ENCODE data around the gene AGAP2.

DNA sequence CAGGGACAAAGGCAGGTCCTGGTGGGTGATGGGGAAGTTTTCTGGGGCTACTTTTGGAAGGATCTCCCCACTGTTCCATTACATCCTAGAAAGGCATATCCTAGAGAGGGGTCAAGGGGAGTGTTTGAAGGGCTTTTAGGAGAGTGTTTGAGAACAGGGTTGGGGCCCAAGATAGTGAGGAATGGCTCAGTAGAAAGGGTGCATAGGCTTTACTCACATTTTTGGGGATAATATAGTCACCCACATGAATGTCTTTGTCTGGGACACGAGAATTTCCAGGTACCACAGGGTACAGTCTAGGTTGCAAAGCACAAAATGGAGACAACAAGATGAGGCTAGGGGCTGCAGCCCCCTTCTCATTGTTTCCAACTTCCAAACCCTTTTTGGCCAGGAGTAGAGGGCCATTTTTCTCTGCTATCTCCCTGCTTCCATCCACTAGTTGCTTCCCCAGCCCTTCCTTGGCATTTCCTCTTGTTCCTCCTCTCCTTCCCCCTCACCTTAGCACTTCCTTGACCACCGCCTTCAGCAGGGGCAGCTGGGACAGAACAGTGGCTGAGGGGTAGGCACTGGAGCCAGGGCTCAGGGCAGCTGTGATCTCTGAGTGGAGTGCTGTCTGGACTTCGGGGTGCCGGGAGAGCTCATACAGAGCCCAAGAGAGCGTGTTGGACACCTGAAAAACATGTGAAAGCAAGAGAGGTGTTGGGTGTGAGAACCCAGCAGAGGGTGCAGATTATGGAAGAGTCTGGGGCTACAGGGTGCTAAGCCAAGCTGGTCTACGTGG lies 25.5 kb upstream of the AGAP2 start:
- TF ChIP-seq EZH2 (IDR thresholded peaks at IDR 0.05; ENCODE audit: insufficient read depth, low read length), result no peak
- TF ChIP-seq, protein P1, sequence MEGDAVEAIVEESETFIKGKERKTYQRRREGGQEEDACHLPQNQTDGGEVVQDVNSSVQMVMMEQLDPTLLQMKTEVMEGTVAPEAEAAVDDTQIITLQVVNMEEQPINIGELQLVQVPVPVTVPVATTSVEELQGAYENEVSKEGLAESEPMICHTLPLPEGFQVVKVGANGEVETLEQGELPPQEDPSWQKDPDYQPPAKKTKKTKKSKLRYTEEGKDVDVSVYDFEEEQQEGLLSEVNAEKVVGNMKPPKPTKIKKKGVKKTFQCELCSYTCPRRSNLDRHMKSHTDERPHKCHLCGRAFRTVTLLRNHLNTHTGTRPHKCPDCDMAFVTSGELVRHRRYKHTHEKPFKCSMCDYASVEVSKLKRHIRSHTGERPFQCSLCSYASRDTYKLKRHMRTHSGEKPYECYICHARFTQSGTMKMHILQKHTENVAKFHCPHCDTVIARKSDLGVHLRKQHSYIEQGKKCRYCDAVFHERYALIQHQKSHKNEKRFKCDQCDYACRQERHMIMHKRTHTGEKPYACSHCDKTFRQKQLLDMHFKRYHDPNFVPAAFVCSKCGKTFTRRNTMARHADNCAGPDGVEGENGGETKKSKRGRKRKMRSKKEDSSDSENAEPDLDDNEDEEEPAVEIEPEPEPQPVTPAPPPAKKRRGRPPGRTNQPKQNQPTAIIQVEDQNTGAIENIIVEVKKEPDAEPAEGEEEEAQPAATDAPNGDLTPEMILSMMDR (IDR thresholded peaks at IDR 0.05; ENCODE audit: insufficient read depth, low read depth, low read length), result no peak
